WTC11 (cell line): ENCODE results near the gene GNRHR. TPM values are rescaled to one million over a fixed set of nuclear protein-coding genes. Genes with fewer than 3 reads are reported as not detected.

ENCODE experiments used
- ATAC-seq: fragments of 200-7000 bp; cut with Tn5 transposase; 2 replicates; pipeline ENCODE4 v1.10.0; 2021; ENCODE audit warnings: mild to moderate bottlenecking, moderate library complexity
- CTCF ChIA-PET: fragments of 300-600 bp; sonication (Branson Sonifier 250); formaldehyde crosslinking; loops from one replicate; lab custom pipeline; 2021; ENCODE audit warnings: antibody characterized with exemption; lab: Charles Lee
- POLR2A ChIA-PET: fragments of 350-600 bp; sonication (Branson Sonifier 250); formaldehyde crosslinking; loops from one replicate; lab custom pipeline; 2021; ENCODE audit warnings: antibody characterized with exemption; lab: Charles Lee
- DNase-seq: peaks from one replicate; pipeline ENCODE4 v3.0.0; 2021; ENCODE audit warnings: low spot score
- H3K27ac Mint-ChIP-seq: 2 replicates; pipeline ENCODE4 v1.8.0; 2021; ENCODE audit warnings: mixed read lengths
- H3K27me3 Mint-ChIP-seq: 2 replicates; pipeline ENCODE4 v1.8.0; 2021; ENCODE audit warnings: low read depth, mild to moderate bottlenecking, moderate library complexity, mixed read lengths
- H3K36me3 Mint-ChIP-seq: 2 replicates; pipeline ENCODE4 v1.8.0; 2021; ENCODE audit warnings: mixed read lengths
- H3K4me1 Mint-ChIP-seq: 2 replicates; pipeline ENCODE4 v1.8.0; 2022; ENCODE audit warnings: mixed read lengths
- H3K4me3 Mint-ChIP-seq: 2 replicates; pipeline ENCODE4 v1.8.0; 2021; ENCODE audit warnings: mild to moderate bottlenecking, moderate library complexity, mixed read lengths
- H3K9me3 Mint-ChIP-seq: 2 replicates; pipeline ENCODE4 v1.8.0; 2021; ENCODE audit warnings: mixed read lengths
- ATF1 ChIP-seq: sonication (generic); formaldehyde crosslinking; IDR thresholded peaks from 2 replicates; pipeline ENCODE4 v1.8.1; 2023; ENCODE audit warnings: mild to moderate bottlenecking, moderate library complexity, missing genetic modification reagents
- ATF3 ChIP-seq: sonication (generic); formaldehyde crosslinking; conservative IDR thresholded peaks from 2 replicates; pipeline ENCODE4 v1.8.1; 2022; ENCODE audit warnings: mild to moderate bottlenecking, missing genetic modification reagents
- CREM ChIP-seq: sonication (generic); formaldehyde crosslinking; IDR thresholded peaks from 2 replicates; pipeline ENCODE4 v1.8.1; 2022; ENCODE audit warnings: mild to moderate bottlenecking, missing genetic modification reagents, moderate library complexity
- CTCF ChIP-seq: fragments of 200-600 bp; IDR thresholded peaks from 2 replicates; pipeline ENCODE4 v1.8.0; 2022; ENCODE audit warnings: antibody characterized with exemption
- GTF2I ChIP-seq: fragments of 250-450 bp; sonication (Bioruptor Pico); conservative IDR thresholded peaks from 2 replicates; pipeline ENCODE4 v1.4.0; 2021; ENCODE audit warnings: mild to moderate bottlenecking
- IRF2 ChIP-seq: sonication (generic); formaldehyde crosslinking; IDR thresholded peaks from 2 replicates; pipeline ENCODE4 v1.8.0; 2022; ENCODE audit warnings: low read depth, missing genetic modification reagents, borderline replicate concordance
- MXD4 ChIP-seq: fragments of 250-450 bp; sonication (Bioruptor Pico); IDR thresholded peaks from 2 replicates; pipeline ENCODE4 v1.8.0; 2021; ENCODE audit warnings: mild to moderate bottlenecking, moderate library complexity, borderline replicate concordance
- NFYB ChIP-seq: sonication (generic); formaldehyde crosslinking; conservative IDR thresholded peaks from 2 replicates; pipeline ENCODE4 v1.8.0; 2022; ENCODE audit warnings: low read depth, missing genetic modification reagents
- NR1H2 ChIP-seq: sonication (generic); formaldehyde crosslinking; IDR thresholded peaks from 2 replicates; pipeline ENCODE4 v1.9.0; 2021; ENCODE audit warnings: mild to moderate bottlenecking, moderate library complexity, missing genetic modification reagents
- NR3C1 ChIP-seq: sonication (generic); formaldehyde crosslinking; conservative IDR thresholded peaks from 2 replicates; pipeline ENCODE4 v1.8.1; 2023; ENCODE audit warnings: low read depth, mild to moderate bottlenecking, missing genetic modification reagents
- SMAD4 ChIP-seq: sonication (generic); formaldehyde crosslinking; IDR thresholded peaks from 2 replicates; pipeline ENCODE4 v1.8.0; 2022; ENCODE audit warnings: mild to moderate bottlenecking, missing genetic modification reagents
- SOX15 ChIP-seq: fragments of 250-450 bp; sonication (Bioruptor Pico); IDR thresholded peaks from 2 replicates; pipeline ENCODE4 v1.9.0; 2021; ENCODE audit warnings: mild to moderate bottlenecking
- TP53 ChIP-seq: sonication (generic); formaldehyde crosslinking; IDR thresholded peaks from 2 replicates; pipeline ENCODE4 v1.8.1; 2023; ENCODE audit warnings: mild to moderate bottlenecking, missing genetic modification reagents
- ZNF138 ChIP-seq: sonication (generic); formaldehyde crosslinking; conservative IDR thresholded peaks from 2 replicates; pipeline ENCODE4 v1.8.1; 2022; ENCODE audit warnings: mild to moderate bottlenecking, moderate library complexity, missing genetic modification reagents
- ZNF416 ChIP-seq: fragments of 250-450 bp; sonication (Bioruptor Pico); IDR thresholded peaks from 2 replicates; pipeline ENCODE4 v1.9.0; 2021; ENCODE audit warnings: mild to moderate bottlenecking, inconsistent platforms
- ZNF532 ChIP-seq: fragments of 250-450 bp; sonication (Bioruptor Pico); IDR thresholded peaks from 2 replicates; pipeline ENCODE4 v1.9.0; 2021; ENCODE audit warnings: mild to moderate bottlenecking, borderline replicate concordance
- ZNF671 ChIP-seq: fragments of 250-450 bp; sonication (Bioruptor Pico); IDR thresholded peaks from 2 replicates; pipeline ENCODE4 v1.8.0; 2021; ENCODE audit warnings: mild to moderate bottlenecking
- total RNA-seq: library from RNA; stranded (reverse); gene quantifications from 3 replicates; pipeline ENCODE4 v1.2.3, GENCODE V29; 2021
- TF ChIP-seq, protein P1 (sequence below): fragments of 250-450 bp; sonication (Bioruptor Pico); IDR thresholded peaks from 2 replicates; pipeline ENCODE4 v1.9.0; 2021; ENCODE audit warnings: mild to moderate bottlenecking
- TF ChIP-seq, protein P2 (sequence below): sonication (generic); formaldehyde crosslinking; IDR thresholded peaks from 2 replicates; pipeline ENCODE4 v1.8.0; 2023; ENCODE audit warnings: missing genetic modification reagents, mild to moderate bottlenecking, borderline replicate concordance

The GNRHR gene
- total RNA-seq, 1 experiment from 2014 or later: not detected

- TF ChIP-seq NR1H2 (CRISPR knock-in tag) (no peak), ATF1 (CRISPR knock-in tag) (no peak), ZNF671 (CRISPR knock-in tag) (no peak), TP53 (CRISPR knock-in tag) (no peak)
Measured at GRCh38 chr4:67750691-67751090, 3.5 kb downstream of the GNRHR start (continued).

- TF ChIP-seq NR3C1 (CRISPR knock-in tag): no peak
- no peak for TF ChIP-seq ATF3 (CRISPR knock-in tag)
- no peak for TF ChIP-seq IRF2
- TF ChIP-seq, protein P1, sequence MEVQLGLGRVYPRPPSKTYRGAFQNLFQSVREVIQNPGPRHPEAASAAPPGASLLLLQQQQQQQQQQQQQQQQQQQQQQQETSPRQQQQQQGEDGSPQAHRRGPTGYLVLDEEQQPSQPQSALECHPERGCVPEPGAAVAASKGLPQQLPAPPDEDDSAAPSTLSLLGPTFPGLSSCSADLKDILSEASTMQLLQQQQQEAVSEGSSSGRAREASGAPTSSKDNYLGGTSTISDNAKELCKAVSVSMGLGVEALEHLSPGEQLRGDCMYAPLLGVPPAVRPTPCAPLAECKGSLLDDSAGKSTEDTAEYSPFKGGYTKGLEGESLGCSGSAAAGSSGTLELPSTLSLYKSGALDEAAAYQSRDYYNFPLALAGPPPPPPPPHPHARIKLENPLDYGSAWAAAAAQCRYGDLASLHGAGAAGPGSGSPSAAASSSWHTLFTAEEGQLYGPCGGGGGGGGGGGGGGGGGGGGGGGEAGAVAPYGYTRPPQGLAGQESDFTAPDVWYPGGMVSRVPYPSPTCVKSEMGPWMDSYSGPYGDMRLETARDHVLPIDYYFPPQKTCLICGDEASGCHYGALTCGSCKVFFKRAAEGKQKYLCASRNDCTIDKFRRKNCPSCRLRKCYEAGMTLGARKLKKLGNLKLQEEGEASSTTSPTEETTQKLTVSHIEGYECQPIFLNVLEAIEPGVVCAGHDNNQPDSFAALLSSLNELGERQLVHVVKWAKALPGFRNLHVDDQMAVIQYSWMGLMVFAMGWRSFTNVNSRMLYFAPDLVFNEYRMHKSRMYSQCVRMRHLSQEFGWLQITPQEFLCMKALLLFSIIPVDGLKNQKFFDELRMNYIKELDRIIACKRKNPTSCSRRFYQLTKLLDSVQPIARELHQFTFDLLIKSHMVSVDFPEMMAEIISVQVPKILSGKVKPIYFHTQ (CRISPR knock-in tag): no peak
- no peak for TF ChIP-seq SMAD4 (CRISPR knock-in tag)
- TF ChIP-seq, protein P2, sequence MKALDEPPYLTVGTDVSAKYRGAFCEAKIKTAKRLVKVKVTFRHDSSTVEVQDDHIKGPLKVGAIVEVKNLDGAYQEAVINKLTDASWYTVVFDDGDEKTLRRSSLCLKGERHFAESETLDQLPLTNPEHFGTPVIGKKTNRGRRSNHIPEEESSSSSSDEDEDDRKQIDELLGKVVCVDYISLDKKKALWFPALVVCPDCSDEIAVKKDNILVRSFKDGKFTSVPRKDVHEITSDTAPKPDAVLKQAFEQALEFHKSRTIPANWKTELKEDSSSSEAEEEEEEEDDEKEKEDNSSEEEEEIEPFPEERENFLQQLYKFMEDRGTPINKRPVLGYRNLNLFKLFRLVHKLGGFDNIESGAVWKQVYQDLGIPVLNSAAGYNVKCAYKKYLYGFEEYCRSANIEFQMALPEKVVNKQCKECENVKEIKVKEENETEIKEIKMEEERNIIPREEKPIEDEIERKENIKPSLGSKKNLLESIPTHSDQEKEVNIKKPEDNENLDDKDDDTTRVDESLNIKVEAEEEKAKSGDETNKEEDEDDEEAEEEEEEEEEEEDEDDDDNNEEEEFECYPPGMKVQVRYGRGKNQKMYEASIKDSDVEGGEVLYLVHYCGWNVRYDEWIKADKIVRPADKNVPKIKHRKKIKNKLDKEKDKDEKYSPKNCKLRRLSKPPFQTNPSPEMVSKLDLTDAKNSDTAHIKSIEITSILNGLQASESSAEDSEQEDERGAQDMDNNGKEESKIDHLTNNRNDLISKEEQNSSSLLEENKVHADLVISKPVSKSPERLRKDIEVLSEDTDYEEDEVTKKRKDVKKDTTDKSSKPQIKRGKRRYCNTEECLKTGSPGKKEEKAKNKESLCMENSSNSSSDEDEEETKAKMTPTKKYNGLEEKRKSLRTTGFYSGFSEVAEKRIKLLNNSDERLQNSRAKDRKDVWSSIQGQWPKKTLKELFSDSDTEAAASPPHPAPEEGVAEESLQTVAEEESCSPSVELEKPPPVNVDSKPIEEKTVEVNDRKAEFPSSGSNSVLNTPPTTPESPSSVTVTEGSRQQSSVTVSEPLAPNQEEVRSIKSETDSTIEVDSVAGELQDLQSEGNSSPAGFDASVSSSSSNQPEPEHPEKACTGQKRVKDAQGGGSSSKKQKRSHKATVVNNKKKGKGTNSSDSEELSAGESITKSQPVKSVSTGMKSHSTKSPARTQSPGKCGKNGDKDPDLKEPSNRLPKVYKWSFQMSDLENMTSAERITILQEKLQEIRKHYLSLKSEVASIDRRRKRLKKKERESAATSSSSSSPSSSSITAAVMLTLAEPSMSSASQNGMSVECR (CRISPR knock-in tag): no peak
- no peak for TF ChIP-seq ZNF138 (CRISPR knock-in tag)
- TF ChIP-seq SOX15 (CRISPR knock-in tag): no peak
- no peak for TF ChIP-seq ZNF416 (CRISPR knock-in tag)
- no peak for TF ChIP-seq GTF2I (CRISPR knock-in tag)
- DNase-seq (no peak), ATAC-seq (no peak)
- POLR2A ChIA-PET: no interaction called here
- no peak overlapping the region for H3K27ac Mint-ChIP-seq
- no peaks in the 10 kb centered on the region for H3K27me3 Mint-ChIP-seq
- H3K36me3 Mint-ChIP-seq: no peaks in the 10 kb centered on the region
- CTCF ChIA-PET: interaction anchor here (0.9 to 1.4 kb wide), 2 partner anchors 25 to 143 kb away, joined by 3 to 5 read pairs; no protein-coding TSS in a partner anchor
- H3K9me3 Mint-ChIP-seq: no peaks in the 10 kb centered on the region
- no peak overlapping the region for H3K4me3 Mint-ChIP-seq
- H3K4me1 Mint-ChIP-seq: no peaks in the 10 kb centered on the region
Measured at GRCh38 chr4:67749286-67749685, 4.9 kb downstream of the GNRHR start.

DNA sequence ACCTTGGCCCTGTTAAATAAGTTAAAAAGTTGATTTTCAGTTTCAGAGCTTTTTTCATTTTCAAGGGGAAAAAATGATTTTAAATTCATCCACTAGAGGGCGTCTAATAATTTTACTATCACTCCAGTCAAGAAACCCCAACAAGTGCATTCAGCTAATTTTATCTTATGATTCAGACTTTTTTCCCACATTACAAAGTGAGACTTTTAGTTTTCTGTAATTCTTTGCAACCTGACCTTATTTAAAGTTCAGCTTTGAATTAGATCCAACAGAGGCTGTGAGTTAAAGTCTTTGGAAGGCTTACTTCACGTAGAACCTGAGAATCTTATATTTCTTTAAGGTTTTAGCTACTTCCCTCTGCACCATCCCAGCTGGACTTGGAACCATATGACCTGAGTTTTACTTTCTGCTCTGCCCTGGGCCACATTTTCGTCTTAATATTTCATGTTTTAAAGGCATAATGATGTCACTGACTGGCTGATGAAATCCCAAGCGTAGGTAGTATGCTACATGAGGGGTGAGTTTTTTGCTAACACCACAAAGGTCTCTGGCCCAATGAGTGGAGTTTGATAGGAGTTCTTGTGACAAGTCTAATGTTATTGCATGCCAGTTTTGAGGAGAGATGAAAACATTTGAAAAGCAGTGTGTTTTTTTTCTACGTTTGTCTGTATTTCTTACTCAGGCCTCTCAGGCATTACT, 7.2 kb downstream of the GNRHR start:
- DNase-seq (no peak), ATAC-seq (no peak)
- Mint-ChIP-seq H3K36me3 (no peaks in the 10 kb centered on the region), H3K4me3 (no peak overlapping the region), H3K9me3 (no peaks in the 10 kb centered on the region), H3K27ac (no peak overlapping the region), H3K4me1 (no peaks in the 10 kb centered on the region), H3K27me3 (no peaks in the 10 kb centered on the region)
- no peak for TF ChIP-seq NFYB (CRISPR knock-in tag)
- TF ChIP-seq CREM (CRISPR knock-in tag): no peak
- peak; percentile 31; the same call in 1 of the 2 replicates for TF ChIP-seq CTCF
- no peak for TF ChIP-seq ZNF532 (CRISPR knock-in tag)
- no peak for TF ChIP-seq MXD4 (CRISPR knock-in tag)
- CTCF ChIA-PET: interaction anchor here (0.6 to 2.0 kb wide), 26 partner anchors 8 to 323 kb away, joined by 3 to 15 read pairs (median 5); partner anchors contain the start of gene UBA6
- POLR2A ChIA-PET: no interaction called here
